H1 (cell line): ENCODE measurements around the gene LDLRAP1. TPM values are rescaled to one million over a fixed set of nuclear protein-coding genes. Genes with fewer than 3 reads are reported as not detected.

Experiments used
- CTCF ChIA-PET: fragments of 300-600 bp; sonication (Branson Sonifier 250); formaldehyde crosslinking; loops from one replicate; lab custom pipeline; 2021; ENCODE audit not compliant: partially characterized antibody; lab: Charles Lee
- POLR2A ChIA-PET: fragments of 300-600 bp; sonication (Branson Sonifier 250); formaldehyde crosslinking; loops from one replicate; lab custom pipeline; 2021; ENCODE audit warnings: inconsistent platforms; ENCODE audit not compliant: partially characterized antibody; lab: Charles Lee
- DNase-seq, 2 experiments: peaks; one replicate each; pipeline versions ENCODE4 v3.0.0 to v3.0.0-alpha.2; 2010 to 2022; ENCODE audit warnings: low spot score in 2 of 2, low read depth in 1 of 2, mixed read lengths in 1 of 2
- FAIRE-seq: peaks from 2 replicates; lab custom pipeline; 2011; peaks lifted over from hg19 to GRCh38; lab: Jason Lieb, UNC
- H2AFZ ChIP-seq: 2 replicates; pipeline ENCODE4 v1.8.1; 2012; ENCODE audit warnings: low read length, inconsistent platforms
- H2AK5ac ChIP-seq: 2 replicates; pipeline ENCODE4 v1.6.1; 2013; ENCODE audit warnings: low read depth, low read length
- H2BK120ac ChIP-seq: replicated peaks from 2 replicates; pipeline ENCODE3; 2013; ENCODE audit warnings: low read depth, low read length, inconsistent platforms
- H2BK12ac ChIP-seq: 2 replicates; pipeline ENCODE4 v1.6.1; 2013; ENCODE audit warnings: low read depth, low read length
- H2BK15ac ChIP-seq: 2 replicates; pipeline ENCODE4 v1.6.1; 2013; ENCODE audit warnings: low read length
- H2BK20ac ChIP-seq: 2 replicates; pipeline ENCODE4 v1.6.1; 2013; ENCODE audit warnings: low read length
- H2BK5ac ChIP-seq: 2 replicates; pipeline ENCODE4 v1.6.1; 2013; ENCODE audit warnings: low read depth, low read length
- H3K14ac ChIP-seq: 2 replicates; pipeline ENCODE4 v1.6.1; 2013; ENCODE audit warnings: inconsistent platforms; ENCODE audit not compliant: insufficient read length
- H3K18ac ChIP-seq: 2 replicates; pipeline ENCODE4 v1.6.1; 2013; ENCODE audit warnings: low read length; ENCODE audit errors: extremely low read depth
- H3K23ac ChIP-seq: 2 replicates; pipeline ENCODE4 v1.6.1; 2013; ENCODE audit warnings: inconsistent platforms; ENCODE audit not compliant: insufficient read length
- H3K23me2 ChIP-seq: 2 replicates; pipeline ENCODE4 v1.6.1; 2013; ENCODE audit warnings: low read depth, low read length
- H3K27ac ChIP-seq: 2 replicates; pipeline ENCODE4 v1.6.1; 2011; ENCODE audit warnings: low read depth, low read length, inconsistent platforms
- H3K27me3 ChIP-seq, 4 experiments: replicated peaks in 1 of 4; 1 replicate in 1 of 4; 2 replicates in 3 of 4; pipeline versions ENCODE4 v1.6.1 to v1.8.1; 2011 to 2013; ENCODE audit warnings: low read length in 3 of 4, mild to moderate bottlenecking in 3 of 4, inconsistent platforms in 2 of 4, mixed read lengths in 2 of 4, moderate library complexity in 1 of 4; ENCODE audit not compliant: control insufficient read depth in 3 of 4, insufficient read depth in 3 of 4; ENCODE audit errors: extremely low read depth in 1 of 4
- H3K36me3 ChIP-seq, 4 experiments: 2 replicates each; pipeline versions ENCODE4 v1.6.1 to v1.8.1; 2011 to 2013; ENCODE audit warnings: mild to moderate bottlenecking in 4 of 4, low read length in 3 of 4, moderate library complexity in 2 of 4, control low read depth in 1 of 4, inconsistent platforms in 1 of 4; ENCODE audit not compliant: insufficient read depth in 4 of 4, control insufficient read depth in 2 of 4
- H3K4ac ChIP-seq: replicated peaks from 2 replicates; pipeline ENCODE3; 2013; ENCODE audit warnings: low read length, low read depth, mixed read lengths, inconsistent platforms; ENCODE audit not compliant: insufficient read length
- H3K4me1 ChIP-seq, 4 experiments: replicated peaks in 1 of 4; 1 replicate in 1 of 4; 2 replicates in 3 of 4; pipeline versions ENCODE4 v1.6.1 to v1.8.1; 2011 to 2013; ENCODE audit warnings: low read length in 3 of 4, inconsistent platforms in 2 of 4, mixed read lengths in 1 of 4; ENCODE audit not compliant: insufficient read depth in 4 of 4, control insufficient read depth in 3 of 4
- H3K4me2 ChIP-seq, 2 experiments: 2 replicates each; pipeline versions ENCODE4 v1.6.1 to v1.8.1; 2011 to 2013; ENCODE audit warnings: low read depth in 2 of 2, low read length in 2 of 2, control low read depth in 1 of 2, inconsistent platforms in 1 of 2, mild to moderate bottlenecking in 1 of 2; ENCODE audit not compliant: insufficient read depth in 1 of 2
- H3K4me3 ChIP-seq, 4 experiments: fragments of 200-600, 300-600 bp in 1 of 4; sonication (generic), shearing (Covaris generic), sonication (Bioruptor Twin) in 1 of 4; 2 replicates each; pipeline versions ENCODE4 v1.5.1 to v1.8.1; 2011 to 2016; ENCODE audit warnings: low read length in 4 of 4, low read depth in 3 of 4, control low read depth in 2 of 4, inconsistent platforms in 2 of 4, mild to moderate bottlenecking in 2 of 4, mixed read lengths in 1 of 4, moderate library complexity in 1 of 4; ENCODE audit not compliant: insufficient read depth in 2 of 4; ENCODE audit errors: extremely low read depth in 1 of 4
- H3K56ac ChIP-seq: replicated peaks from 2 replicates; pipeline ENCODE3; 2013; ENCODE audit warnings: low read depth, mild to moderate bottlenecking, mixed read lengths, low read length, inconsistent platforms; ENCODE audit not compliant: insufficient read length
- H3K79me1 ChIP-seq: 2 replicates; pipeline ENCODE4 v1.6.1; 2013; ENCODE audit warnings: low read depth, low read length, control low read depth
- H3K79me2 ChIP-seq, 2 experiments: 2 replicates each; pipeline versions ENCODE4 v1.6.1 to v1.8.1; 2012 to 2013; ENCODE audit warnings: low read length in 2 of 2, mild to moderate bottlenecking in 2 of 2, inconsistent platforms in 1 of 2; ENCODE audit not compliant: insufficient read depth in 2 of 2, control insufficient read depth in 1 of 2
- H3K9ac ChIP-seq, 4 experiments: replicated peaks in 1 of 4; 1 replicate in 1 of 4; 2 replicates in 3 of 4; pipeline versions ENCODE4 v1.6.1 to v1.8.1; 2011 to 2013; ENCODE audit warnings: low read depth in 3 of 4, low read length in 3 of 4, control low read depth in 2 of 4, mild to moderate bottlenecking in 2 of 4, moderate library complexity in 2 of 4, inconsistent platforms in 1 of 4; ENCODE audit errors: extremely low read depth in 1 of 4
- H3K9me3 ChIP-seq, 2 experiments: 2 replicates each; pipeline versions ENCODE4 v1.6.1 to v1.8.1; 2012 to 2013; ENCODE audit warnings: mild to moderate bottlenecking in 2 of 2, moderate library complexity in 2 of 2, control low read depth in 1 of 2, inconsistent platforms in 1 of 2, low read depth in 1 of 2, low read length in 1 of 2, mixed read lengths in 1 of 2; ENCODE audit not compliant: insufficient read depth in 2 of 2
- H4K20me1 ChIP-seq, 2 experiments: replicated peaks in 1 of 2; 2 replicates each; pipeline versions ENCODE3 to v1.8.1; 2011 to 2013; ENCODE audit warnings: inconsistent platforms in 2 of 2, low read length in 2 of 2, mild to moderate bottlenecking in 1 of 2; ENCODE audit not compliant: insufficient read depth in 2 of 2, control insufficient read depth in 1 of 2
- H4K5ac ChIP-seq: 2 replicates; pipeline ENCODE4 v1.6.1; 2013; ENCODE audit warnings: low read length, low read depth, mixed read lengths, inconsistent platforms; ENCODE audit not compliant: insufficient read length
- H4K8ac ChIP-seq: 2 replicates; pipeline ENCODE4 v1.8.0; 2013; ENCODE audit warnings: mild to moderate bottlenecking, moderate library complexity, low read length, inconsistent platforms; ENCODE audit not compliant: insufficient read depth; ENCODE audit errors: extremely low read depth
- H4K91ac ChIP-seq: replicated peaks from 2 replicates; pipeline ENCODE3; 2013; ENCODE audit warnings: low read length, mixed read lengths, inconsistent platforms; ENCODE audit not compliant: insufficient read length
- E2F6 ChIP-seq: IDR thresholded peaks from 2 replicates; pipeline ENCODE4 v1.6.1; 2012; ENCODE audit warnings: inconsistent platforms
- JUND ChIP-seq: IDR thresholded peaks from 2 replicates; pipeline ENCODE4 v1.6.1; 2011; ENCODE audit warnings: mild to moderate bottlenecking, improper control_type of control experiment, low read length
- MAX ChIP-seq: IDR thresholded peaks from 2 replicates; pipeline ENCODE4 v1.6.1; 2012; ENCODE audit warnings: inconsistent platforms
- RBBP5 ChIP-seq: IDR thresholded peaks from 2 replicates; pipeline ENCODE4 v1.7.1; 2012; ENCODE audit warnings: low read depth, mild to moderate bottlenecking, inconsistent platforms, low read length, moderate library complexity, borderline replicate concordance
- TAF1 ChIP-seq: IDR thresholded peaks from 2 replicates; pipeline ENCODE4 v1.6.1; 2011; ENCODE audit warnings: mild to moderate bottlenecking, low read depth, low read length
- WGBS, 2 experiments: shearing (Covaris generic) in 1 of 2; methylation state at CpG; one replicate each; pipeline versions ENCODE4 v1.1.6 to v1.1.7; 2013 to 2015; ENCODE audit warnings: low lambda C conversion rate in 2 of 2, mixed read lengths in 2 of 2, inconsistent platforms in 1 of 2, low coverage in 1 of 2, missing lambda C conversion rate in 1 of 2; ENCODE audit not compliant: insufficient replicate concordance in 2 of 2, insufficient coverage in 1 of 2, insufficient read length in 1 of 2; ENCODE audit errors: extremely low coverage in 1 of 2, missing lambda C conversion rate in 1 of 2; 5-methylcytosine and 5-hydroxymethylcytosine counted together
- polyA plus RNA-seq, 7 experiments: library from polyadenylated mRNA; depleted of rRNA in 3 of 7; stranded (reverse) in 5 of 7; unstranded in 2 of 7; fragments of >200 nt in 5 of 7; fragments of 200-250 nt in 2 of 7; gene quantifications; 1 replicate in 5 of 7; 2 replicates in 1 of 7; 4 replicates in 1 of 7; pipeline versions ENCODE4 v1.2.1 to v1.2.3, GENCODE V29; 2011 to 2013; ENCODE audit warnings: missing spikeins in 2 of 7, mixed read lengths in 2 of 7
- total RNA-seq: library from RNA; stranded (reverse); fragmentation: NEBNext Ultra II Directional; extraction: Animal tissue kit (Norgen Biotek cat#: 25700); gene quantifications from 2 replicates; pipeline ENCODE4 v1.2.1, GENCODE V29; 2021

LDLRAP1 gene
- total and polyA plus RNA-seq, 2 of the 8 experiments (the other 6 are each of a cell fraction or from before 2014, with no cell fraction given), result 12.8 to 13.2 TPM

GRCh38 chr1:25577134-25577920, 33.9 kb downstream of the LDLRAP1 start:
- Histone ChIP-seq H3K4ac (peak overlapping the region; percentile 15), H2BK15ac (peak overlapping the region; percentile 88; the same call in 1 of the 2 replicates), H2BK20ac (no peak overlapping the region), H3K56ac (no peak overlapping the region), H2BK120ac (peak overlapping the region; percentile 58), H4K8ac (peak overlapping the region; percentile 57; the same call in 1 of the 2 replicates), H3K23ac (no peak overlapping the region), H3K79me1 (no peaks in the 10 kb centered on the region), H4K5ac (no peak overlapping the region), H2AFZ (no peak overlapping the region), H3K23me2 (no peaks in the 10 kb centered on the region), H3K79me2 (no peaks in the 10 kb centered on the region), H3K4me3 (no peak overlapping the region), H3K4me2 (no peak overlapping the region), H3K18ac (peak overlapping the region; percentile 78; the same call in 1 of the 2 replicates), H3K27me3 (no peaks in the 10 kb centered on the region; a peak in 2 of 7 replicates), H2BK5ac (peak overlapping the region; percentile 44; the same call in 1 of the 2 replicates), H3K4me1 (peaks cover 0 to 24% (median 17%) of the 10 kb centered on the region in 4 experiments; a peak in 6 of 7 replicates), H3K14ac (no peak overlapping the region), H3K9ac (no peak overlapping the region), H3K27ac (no peak overlapping the region), H3K9me3 (no peaks in the 10 kb centered on the region), H4K20me1 (peaks cover 0 to 4% of the 10 kb centered on the region in 2 experiments), H4K91ac (peak overlapping the region; percentile 73), H2AK5ac (peak overlapping the region; percentile 57; the same call in 1 of the 2 replicates), H3K36me3 (no peaks in the 10 kb centered on the region), H2BK12ac (peak overlapping the region; percentile 71; the same call in 1 of the 2 replicates)
- FAIRE-seq, result no peak
- DNase-seq, result no peak
- CTCF ChIA-PET, result interaction anchor here (0.8 to 1.1 kb wide), 2 partner anchors 12 to 440 kb away, joined by 4 read pairs; no protein-coding TSS in a partner anchor
- WGBS, 2 experiments, result 85% methylated on average over 15 of the region's 21 CpGs; no CpG with 5 or more reads in 1 of the 2 experiments
- POLR2A ChIA-PET, result interaction anchor here (0.8 to 1.1 kb wide), 3 partner anchors 8 to 223 kb away, joined by 3 read pairs; partner anchors contain the start of gene SELENON
- TF ChIP-seq E2F6 (peak; percentile 76), MAX (peak; percentile 84), JUND (no peak), TAF1 (no peak), RBBP5 (no peak)
